Naive thymus-derived CD4-positive, alpha-beta T cell (primary cell): Measurements from ENCODE around the gene SASS6. TPM values are rescaled to one million over a fixed set of nuclear protein-coding genes. Genes with fewer than 3 reads are reported as not detected.

Experiments used
- ATAC-seq: fragments of 150-1000 bp; cut with Tn5 transposase; 2 replicates; pipeline ENCODE4 v1.10.0; 2021; ENCODE audit warnings: mild to moderate bottlenecking, moderate library complexity
- CTCF ChIA-PET: fragments of 350-600 bp; sonication (Branson Sonifier 250); formaldehyde crosslinking; loops from one replicate; lab custom pipeline; 2021; ENCODE audit warnings: antibody characterized with exemption; lab: Charles Lee
- POLR2A ChIA-PET: fragments of 350-600 bp; sonication (Branson Sonifier 250); formaldehyde crosslinking; loops from one replicate; lab custom pipeline; 2021; ENCODE audit warnings: antibody characterized with exemption, inconsistent platforms; lab: Charles Lee
- DNase-seq, 9 donors: peaks; one replicate each; pipeline versions ENCODE4 v3.0.0 to v3.0.0-alpha.2; 2020 to 2022; ENCODE audit warnings: mixed read lengths in 1 of 9
- H3K27ac ChIP-seq: one replicate; pipeline ENCODE4 v1.7.0; 2013; ENCODE audit warnings: mild to moderate bottlenecking, low read depth, low read length, moderate library complexity
- H3K27me3 ChIP-seq, 2 donors: one replicate each; pipeline ENCODE4 v1.7.0; 2013; ENCODE audit warnings: low read length in 2 of 2, mild to moderate bottlenecking in 2 of 2, moderate library complexity in 2 of 2; ENCODE audit not compliant: control insufficient read depth in 2 of 2, insufficient read depth in 2 of 2
- H3K36me3 ChIP-seq, 3 experiments: 1 replicate in 2 of 3; 2 replicates in 1 of 3; pipeline ENCODE4 v1.7.0; 2013; ENCODE audit warnings: low read length in 3 of 3, mild to moderate bottlenecking in 3 of 3, moderate library complexity in 1 of 3; ENCODE audit not compliant: insufficient read depth in 3 of 3, control insufficient read depth in 2 of 3
- H3K4me1 ChIP-seq, 2 donors: one replicate each; pipeline ENCODE4 v1.7.0; 2013; ENCODE audit warnings: low read length in 2 of 2, mild to moderate bottlenecking in 2 of 2, moderate library complexity in 1 of 2; ENCODE audit not compliant: control insufficient read depth in 2 of 2, insufficient read depth in 2 of 2
- H3K4me3 ChIP-seq: 2 replicates; pipeline ENCODE4 v1.7.0; 2013; ENCODE audit warnings: mild to moderate bottlenecking, low read length
- H3K9me3 ChIP-seq, 3 experiments: 1 replicate in 2 of 3; 2 replicates in 1 of 3; pipeline ENCODE4 v1.7.0; 2013; ENCODE audit warnings: low read length in 3 of 3; ENCODE audit not compliant: control insufficient read depth in 2 of 3
- H3K27ac Mint-ChIP-seq, 9 donors: one replicate each; pipeline ENCODE4 v1.8.0; 2020 to 2022; ENCODE audit warnings: mixed read lengths in 9 of 9, mild to moderate bottlenecking in 8 of 9, moderate library complexity in 5 of 9, inconsistent platforms in 2 of 9
- H3K27me3 Mint-ChIP-seq, 5 donors: one replicate each; pipeline ENCODE4 v1.8.0; 2021 to 2022; ENCODE audit warnings: mixed read lengths in 5 of 5, mild to moderate bottlenecking in 1 of 5
- H3K36me3 Mint-ChIP-seq, 5 donors: one replicate each; pipeline ENCODE4 v1.8.0; 2020 to 2022; ENCODE audit warnings: mixed read lengths in 5 of 5, mild to moderate bottlenecking in 3 of 5, inconsistent platforms in 1 of 5
- H3K4me1 Mint-ChIP-seq, 7 donors: one replicate each; pipeline ENCODE4 v1.8.0; 2020 to 2022; ENCODE audit warnings: mixed read lengths in 7 of 7, mild to moderate bottlenecking in 3 of 7, inconsistent platforms in 1 of 7
- H3K4me3 Mint-ChIP-seq, 10 donors: one replicate each; pipeline ENCODE4 v1.8.0; 2020 to 2022; ENCODE audit warnings: mild to moderate bottlenecking in 10 of 10, mixed read lengths in 10 of 10, moderate library complexity in 6 of 10, inconsistent platforms in 2 of 10
- H3K9me3 Mint-ChIP-seq, 11 donors: one replicate each; pipeline ENCODE4 v1.8.0; 2020 to 2022; ENCODE audit warnings: mixed read lengths in 11 of 11, mild to moderate bottlenecking in 4 of 11, inconsistent platforms in 1 of 11, moderate library complexity in 1 of 11
- intact Hi-C, 2 donors: fragments of 100-400 bp; cut with micrococcal nuclease; formaldehyde crosslinking; loops; one replicate each; pipeline ENCODE4 v1.15.1; 2023
- polyA plus RNA-seq, 2 donors: library from polyadenylated mRNA; unstranded; fragments of 300-500 nt; fragmentation: Illumina TruSeq; gene quantifications; one replicate each; pipeline ENCODE4 v1.2.3, GENCODE V29; 2021
- total RNA-seq, 6 experiments: library from RNA in 5 of 6; stranded (reverse) in 5 of 6; gene quantifications; 1 replicate in 5 of 6; 2 replicates in 1 of 6; pipeline ENCODE4 v1.2.3 and lab custom pipeline; 2021 to 2026

The SASS6 gene, protein sequence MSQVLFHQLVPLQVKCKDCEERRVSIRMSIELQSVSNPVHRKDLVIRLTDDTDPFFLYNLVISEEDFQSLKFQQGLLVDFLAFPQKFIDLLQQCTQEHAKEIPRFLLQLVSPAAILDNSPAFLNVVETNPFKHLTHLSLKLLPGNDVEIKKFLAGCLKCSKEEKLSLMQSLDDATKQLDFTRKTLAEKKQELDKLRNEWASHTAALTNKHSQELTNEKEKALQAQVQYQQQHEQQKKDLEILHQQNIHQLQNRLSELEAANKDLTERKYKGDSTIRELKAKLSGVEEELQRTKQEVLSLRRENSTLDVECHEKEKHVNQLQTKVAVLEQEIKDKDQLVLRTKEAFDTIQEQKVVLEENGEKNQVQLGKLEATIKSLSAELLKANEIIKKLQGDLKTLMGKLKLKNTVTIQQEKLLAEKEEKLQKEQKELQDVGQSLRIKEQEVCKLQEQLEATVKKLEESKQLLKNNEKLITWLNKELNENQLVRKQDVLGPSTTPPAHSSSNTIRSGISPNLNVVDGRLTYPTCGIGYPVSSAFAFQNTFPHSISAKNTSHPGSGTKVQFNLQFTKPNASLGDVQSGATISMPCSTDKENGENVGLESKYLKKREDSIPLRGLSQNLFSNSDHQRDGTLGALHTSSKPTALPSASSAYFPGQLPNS
- total RNA-seq (10 to 100 TPM in 1 of 5 experiments, 1 to 10 TPM in 4; 2.5 to 11.6 (median 5.6) TPM), polyA plus RNA-seq (1 to 10 TPM; 1.5 to 3.0 TPM), total RNA-seq (lab: John Stamatoyannopoulos, UW) (4.4 reads per million, percentile 22 among the genes with 10 or more reads in this experiment)

DNA sequence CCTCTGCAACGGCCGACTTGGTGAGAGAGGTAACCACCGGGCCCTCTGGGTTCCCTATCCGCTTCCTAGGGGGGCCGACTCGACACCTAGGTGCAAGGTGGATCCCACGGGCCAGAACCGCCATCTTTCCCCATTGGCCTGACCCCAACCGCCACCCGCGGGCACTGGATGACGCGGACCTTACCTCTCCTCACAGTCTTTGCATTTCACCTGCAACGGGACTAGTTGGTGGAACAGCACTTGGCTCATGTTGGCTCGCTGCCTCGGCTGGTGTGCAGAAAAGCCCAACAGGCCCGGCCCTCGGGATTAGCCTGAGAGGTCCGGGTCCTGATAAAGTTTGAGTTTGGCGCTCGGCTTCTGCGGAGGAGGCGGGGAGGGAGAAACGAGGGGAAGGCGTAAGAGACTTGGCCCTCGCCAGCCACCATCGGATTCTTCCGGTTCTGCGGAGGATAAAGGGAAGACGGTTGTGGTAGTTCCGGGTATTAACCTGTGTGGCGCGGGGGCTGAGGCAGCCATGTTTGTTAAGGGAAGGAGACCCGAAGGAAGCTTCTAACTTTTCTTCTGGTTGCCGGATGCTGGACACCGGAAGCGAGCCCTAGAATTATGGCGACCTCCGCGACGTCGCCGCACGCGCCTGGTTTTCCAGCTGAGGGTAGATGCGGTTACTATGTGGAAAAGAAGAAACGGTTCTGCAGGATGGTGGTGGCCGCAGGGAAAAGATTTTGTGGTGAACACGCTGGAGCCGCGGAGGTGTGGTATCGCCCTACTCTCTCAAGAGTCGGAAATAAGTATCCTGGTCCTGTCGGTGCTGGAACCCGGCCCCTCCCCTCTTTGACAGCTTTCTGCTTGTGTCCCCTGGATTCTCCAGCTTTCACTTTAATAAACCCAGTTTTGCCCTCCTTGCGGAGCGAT lies at the start of gene SASS6, which contains the start of gene TRMT13:
Gene SASS6, minus strand, starts transcription at position 365 of the 912 bp plus-strand sequence. Its CDS starts 116 bp downstream, at position 249.
Gene TRMT13, plus strand, starts transcription at position 598 of the 912 bp plus-strand sequence. Its CDS starts 6 bp downstream, at position 604.
- peaks cover 0 to 13% (median 10%) of the 10 kb centered on the region in 3 experiments for H3K36me3 ChIP-seq
- peak within 1 kb of the TSS; percentile 90 to 99 (median 98) for H3K4me3 Mint-ChIP-seq
- no peaks in the 10 kb centered on the region for H3K9me3 ChIP-seq
- ChIA-PET POLR2A (interaction anchor here (0.7 to 1.4 kb wide), 8 partner anchors 59 to 220 kb away, joined by 3 to 8 read pairs (median 4); partner anchors contain the start of genes CDC14A, DBT, RTCA and SLC35A3), CTCF (interaction anchor here (0.6 to 1.1 kb wide), 3 partner anchors 168 to 736 kb away, joined by 3 read pairs; no protein-coding TSS in a partner anchor)
- H3K27me3 Mint-ChIP-seq: no peaks in the 10 kb centered on the region
- peak within 1 kb of the TSS; percentile 74 for H3K27ac ChIP-seq
- H3K4me1 Mint-ChIP-seq: peaks cover 7 to 53% (median 39%) of the 10 kb centered on the region in 7 donors
- H3K27me3 ChIP-seq: no peaks in the 10 kb centered on the region
- ATAC-seq (peak; percentile 99), DNase-seq (peak; percentile 73 to 96 (median 94))
- intact Hi-C loops: loop anchor here (1.0 to 10.0 kb wide), 16 partner anchors 95 to 762 kb away; partner anchors contain the start of genes AGL (in 2 of the 2), DBT (in 2 of the 2), RTCA (in 2 of the 2) and CDC14A (in 1 of the 2)
- peak within 1 kb of the TSS; percentile 86 to 99 (median 96) for H3K27ac Mint-ChIP-seq
- H3K36me3 Mint-ChIP-seq: peaks cover 0 to 5% (median 3%) of the 10 kb centered on the region in 5 donors
- H3K4me1 ChIP-seq: peaks cover 9 to 15% of the 10 kb centered on the region in 2 donors
- H3K4me3 ChIP-seq: peak within 1 kb of the TSS; percentile 92
- peaks cover 0 to 5% (median 0%) of the 10 kb centered on the region in 11 donors for H3K9me3 Mint-ChIP-seq

DNA sequence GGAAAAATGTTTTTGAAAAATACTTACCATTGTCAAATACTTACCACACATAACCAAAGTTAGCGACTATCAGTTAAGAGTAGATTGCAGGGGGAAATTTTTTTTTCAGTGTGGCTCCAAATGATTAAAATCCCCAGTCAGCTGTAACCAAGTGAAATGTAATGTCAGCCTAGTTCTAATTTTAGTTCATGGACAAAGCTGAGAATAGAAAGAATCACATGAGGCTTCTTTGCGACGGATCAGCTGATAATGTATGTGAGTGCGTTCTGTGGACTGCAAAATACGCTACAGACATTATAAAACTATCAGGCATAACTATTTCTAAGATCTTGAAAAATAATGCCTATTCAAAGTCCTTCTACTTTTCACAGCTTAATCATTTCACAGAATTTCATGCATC lies 45.4 kb upstream of the SASS6 start, which contains the start of gene LRRC39:
Gene LRRC39, minus strand, starts transcription at position 166 of the 400 bp plus-strand sequence. CDS start 9,740 bp downstream, outside the sequence.
- Histone ChIP-seq H3K27me3 (no peaks in the 10 kb centered on the region), H3K4me1 (no peaks in the 10 kb centered on the region), H3K9me3 (no peaks in the 10 kb centered on the region), H3K27ac (no peak within 1 kb of the TSS), H3K4me3 (no peak within 1 kb of the TSS), H3K36me3 (no peaks in the 10 kb centered on the region)
- CTCF ChIA-PET: no interaction called here
- Mint-ChIP-seq H3K27me3 (peaks cover 0 to 6% (median 0%) of the 10 kb centered on the region in 5 donors), H3K36me3 (peaks cover 0 to 11% (median 0%) of the 10 kb centered on the region in 5 donors), H3K9me3 (peaks cover 0 to 18% (median 3%) of the 10 kb centered on the region in 11 donors), H3K4me3 (no peak within 1 kb of the TSS), H3K27ac (no peak within 1 kb of the TSS), H3K4me1 (no peaks in the 10 kb centered on the region)
- ATAC-seq (no peak), DNase-seq (no peak)
- POLR2A ChIA-PET: no interaction called here
- intact Hi-C loops: no loop called here

DNA sequence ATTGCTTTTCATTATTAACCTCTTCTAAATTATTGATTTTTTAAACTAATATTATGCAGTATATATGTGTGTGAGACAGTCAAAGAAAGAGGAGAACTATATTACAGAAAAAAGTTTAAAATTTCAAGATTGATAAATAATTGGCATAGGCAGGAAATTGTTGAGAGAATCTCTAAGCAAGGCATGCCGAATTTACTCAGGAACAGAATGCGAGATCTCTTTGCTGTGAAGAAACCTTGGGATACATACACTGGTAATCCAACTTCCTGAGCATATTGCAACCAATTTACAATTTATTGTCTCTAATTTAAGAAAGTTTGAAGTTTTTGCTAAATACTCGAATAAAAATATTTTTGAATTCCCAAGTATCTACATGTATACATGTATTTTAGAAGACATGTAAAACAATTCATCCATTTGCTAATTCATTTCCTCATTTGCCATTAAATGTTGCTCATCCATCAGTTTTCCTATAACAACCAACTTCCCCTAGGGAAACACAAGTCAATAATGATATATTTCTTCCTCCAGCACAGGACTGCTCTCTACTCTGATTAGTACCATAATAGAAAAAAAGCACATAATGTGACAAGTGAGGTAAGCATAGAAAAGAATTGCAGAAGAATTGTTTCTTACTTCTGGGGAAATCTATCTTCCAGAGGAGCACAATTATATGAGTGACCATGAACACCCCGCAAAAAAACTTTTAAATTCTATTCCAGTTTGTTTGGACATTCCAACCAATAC lies 44.7 kb upstream of the SASS6 start:
- CTCF ChIA-PET: no interaction called here
- Mint-ChIP-seq H3K27me3 (peaks cover 0 to 6% (median 0%) of the 10 kb centered on the region in 5 donors), H3K4me3 (no peak overlapping the region), H3K27ac (no peak overlapping the region), H3K9me3 (peaks cover 0 to 15% (median 3%) of the 10 kb centered on the region in 11 donors), H3K4me1 (no peaks in the 10 kb centered on the region), H3K36me3 (peaks cover 0 to 8% (median 0%) of the 10 kb centered on the region in 5 donors)
- ATAC-seq: no peak
- no peaks in the 10 kb centered on the region for H3K9me3 ChIP-seq
- intact Hi-C loops: no loop called here
- POLR2A ChIA-PET: no interaction called here
- no peaks in the 10 kb centered on the region for H3K27me3 ChIP-seq
- H3K4me1 ChIP-seq: no peaks in the 10 kb centered on the region
- H3K27ac ChIP-seq: no peak overlapping the region
- no peak for DNase-seq
- H3K4me3 ChIP-seq: no peak overlapping the region
- no peaks in the 10 kb centered on the region for H3K36me3 ChIP-seq

DNA sequence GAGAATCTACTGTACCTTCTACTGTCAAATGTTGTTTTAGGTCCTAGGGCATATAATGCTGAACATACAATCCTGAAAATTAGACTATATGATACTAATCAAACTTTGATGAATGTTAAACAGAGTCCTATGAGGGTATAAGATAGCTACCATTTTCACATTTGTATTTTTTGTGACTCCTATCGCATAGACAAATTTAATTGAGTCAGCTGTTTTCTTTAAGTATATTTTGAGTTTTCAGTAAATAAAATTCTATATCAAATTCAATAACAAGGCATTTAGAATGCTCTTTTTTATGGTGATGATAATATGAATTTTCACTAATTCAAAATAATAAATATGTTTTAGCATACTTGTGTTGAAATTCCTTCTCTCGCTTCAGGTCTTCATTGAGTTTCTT lies 35.3 kb upstream of the SASS6 start:
- CTCF ChIA-PET: no interaction called here
- POLR2A ChIA-PET: no interaction called here

DNA sequence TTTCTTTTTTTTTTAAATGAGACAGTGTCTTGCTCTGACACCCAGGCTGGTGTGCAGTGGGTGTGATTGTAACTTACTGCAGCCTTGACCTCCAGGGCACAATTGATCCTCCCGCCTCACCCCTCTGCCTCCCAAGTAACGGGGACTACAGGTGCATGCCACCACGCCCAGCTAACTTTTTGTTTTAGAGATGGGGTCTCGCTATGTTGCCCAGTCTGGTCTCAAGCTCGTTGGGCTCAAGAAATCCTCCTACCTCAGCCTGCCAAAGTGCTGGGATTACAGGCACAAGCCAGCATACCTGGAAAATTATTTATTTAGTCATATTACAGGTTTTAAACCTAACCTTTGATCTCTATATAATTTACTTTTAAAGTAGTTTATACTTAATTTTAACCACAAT lies 32.0 kb upstream of the SASS6 start:
- POLR2A ChIA-PET: no interaction called here
- intact Hi-C loops: no loop called here
- Mint-ChIP-seq H3K27ac (no peak overlapping the region), H3K36me3 (peaks cover 0 to 6% (median 4%) of the 10 kb centered on the region in 5 donors), H3K4me3 (no peak overlapping the region), H3K9me3 (no peaks in the 10 kb centered on the region), H3K27me3 (peaks cover 0 to 1% (median 0%) of the 10 kb centered on the region in 5 donors), H3K4me1 (no peaks in the 10 kb centered on the region)
- Histone ChIP-seq H3K27me3 (no peaks in the 10 kb centered on the region), H3K9me3 (no peaks in the 10 kb centered on the region), H3K4me1 (no peaks in the 10 kb centered on the region), H3K27ac (no peak overlapping the region), H3K4me3 (no peak overlapping the region), H3K36me3 (no peaks in the 10 kb centered on the region)
- no peak for DNase-seq
- ATAC-seq: no peak
- CTCF ChIA-PET: no interaction called here

More for the DNA sequence above, 35.3 kb upstream of the SASS6 start:
- Mint-ChIP-seq H3K36me3 (peaks cover 0 to 10% (median 5%) of the 10 kb centered on the region in 5 donors), H3K9me3 (no peaks in the 10 kb centered on the region), H3K27me3 (peaks cover 0 to 8% (median 0%) of the 10 kb centered on the region in 5 donors), H3K4me3 (no peak overlapping the region), H3K27ac (no peak overlapping the region), H3K4me1 (no peaks in the 10 kb centered on the region)
- H3K4me3 ChIP-seq: no peak overlapping the region
- H3K27me3 ChIP-seq: no peaks in the 10 kb centered on the region
- intact Hi-C loops: no loop called here
- no peaks in the 10 kb centered on the region for H3K36me3 ChIP-seq
- H3K4me1 ChIP-seq: no peaks in the 10 kb centered on the region
- no peaks in the 10 kb centered on the region for H3K9me3 ChIP-seq
- DNase-seq (no peak), ATAC-seq (no peak)
- H3K27ac ChIP-seq: no peak overlapping the region
